ENCODE results near the gene FAM241A.
"Not testable (repeated sequence)": the region's sequence is repeated elsewhere in the genome, so short reads cannot be mapped to it uniquely, and the experiment has no call there.

The FAM241A gene

GRCh38 chr4:112145326-112145789 is at the start of gene FAM241A:
Gene FAM241A, plus strand, starts transcription at chr4:112145454. Its CDS starts 127 bp downstream, at chr4:112145581.
- DNase-seq = peak; percentile 82

- no peak for DNase-seq
Observed at GRCh38 chr4:112098841-112099530, 46.3 kb upstream of the FAM241A start.

GRCh38 chr4:112099701-112100297 is 45.5 kb upstream of the FAM241A start:
- peak; percentile 61 for DNase-seq

DNA sequence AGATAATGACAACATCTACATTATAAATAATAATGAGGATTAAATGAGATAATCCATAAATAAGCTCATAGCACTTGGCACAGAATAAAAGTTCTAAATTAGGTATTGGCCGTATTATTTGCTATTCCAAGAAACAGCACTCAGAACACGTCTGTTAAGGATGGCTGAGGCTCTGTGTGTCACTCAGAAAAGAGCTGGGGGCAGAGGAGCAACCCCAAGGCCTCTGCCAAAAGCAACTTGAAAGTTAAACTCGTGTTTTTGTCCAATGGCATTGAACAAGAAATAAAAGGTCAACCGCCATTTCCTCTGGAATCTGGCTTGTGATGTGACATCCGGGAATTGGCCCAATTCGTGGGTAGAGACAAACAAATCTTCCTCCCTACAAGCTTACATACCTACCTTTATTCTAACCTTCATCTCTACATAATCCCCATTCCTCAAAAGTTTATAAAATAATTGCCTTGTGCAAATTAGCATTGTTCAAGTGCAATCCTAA is 42.3 kb upstream of the FAM241A start:
- DNase-seq = no peak

DNA sequence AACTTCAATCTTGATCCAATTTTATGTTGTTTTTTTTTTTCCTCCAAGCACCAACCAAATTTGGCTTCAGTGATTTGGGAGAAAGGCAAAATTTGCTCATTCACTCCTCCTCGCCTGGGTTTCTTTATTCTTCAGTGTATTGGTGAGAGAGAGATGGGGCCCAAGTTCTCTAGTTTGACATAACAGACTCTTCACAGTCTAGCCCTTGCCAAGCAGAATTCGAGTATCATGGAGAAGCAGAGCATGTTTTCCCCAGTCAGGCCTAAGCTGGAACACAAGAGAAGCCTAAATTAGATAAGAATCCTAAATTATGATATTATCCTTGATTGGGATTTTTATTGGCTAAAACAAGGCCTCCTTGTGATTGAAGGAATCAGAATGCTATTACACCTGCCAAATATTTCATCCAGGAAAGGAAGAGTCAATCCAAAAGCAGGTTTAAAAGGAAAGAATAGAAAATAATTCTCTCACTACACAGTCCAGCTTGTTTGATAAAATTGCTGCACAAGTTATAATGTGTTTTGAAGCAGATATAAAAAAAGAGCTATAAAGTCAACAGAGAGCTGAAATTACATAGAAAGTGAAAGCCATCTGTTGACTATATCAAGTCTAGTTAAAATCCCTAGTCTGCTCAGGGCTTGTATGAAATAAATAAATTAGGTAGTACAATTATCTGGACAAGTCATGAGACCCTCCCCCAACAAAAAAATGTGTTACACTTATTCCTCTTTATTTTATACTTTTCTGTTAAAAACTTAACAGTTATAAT is 39.9 kb upstream of the FAM241A start:
- DNase-seq = no peak

GRCh38 chr4:112109360-112110058 is 35.7 kb upstream of the FAM241A start:
- no peak for DNase-seq

GRCh38 chr4:112110059-112110425 is 35.2 kb upstream of the FAM241A start:
- no peak for DNase-seq

- no peak for DNase-seq
Observed at GRCh38 chr4:112111306-112111705, 33.9 kb upstream of the FAM241A start.

GRCh38 chr4:112112095-112112494 is 33.2 kb upstream of the FAM241A start:
- DNase-seq = not testable (repeated sequence)

DNA sequence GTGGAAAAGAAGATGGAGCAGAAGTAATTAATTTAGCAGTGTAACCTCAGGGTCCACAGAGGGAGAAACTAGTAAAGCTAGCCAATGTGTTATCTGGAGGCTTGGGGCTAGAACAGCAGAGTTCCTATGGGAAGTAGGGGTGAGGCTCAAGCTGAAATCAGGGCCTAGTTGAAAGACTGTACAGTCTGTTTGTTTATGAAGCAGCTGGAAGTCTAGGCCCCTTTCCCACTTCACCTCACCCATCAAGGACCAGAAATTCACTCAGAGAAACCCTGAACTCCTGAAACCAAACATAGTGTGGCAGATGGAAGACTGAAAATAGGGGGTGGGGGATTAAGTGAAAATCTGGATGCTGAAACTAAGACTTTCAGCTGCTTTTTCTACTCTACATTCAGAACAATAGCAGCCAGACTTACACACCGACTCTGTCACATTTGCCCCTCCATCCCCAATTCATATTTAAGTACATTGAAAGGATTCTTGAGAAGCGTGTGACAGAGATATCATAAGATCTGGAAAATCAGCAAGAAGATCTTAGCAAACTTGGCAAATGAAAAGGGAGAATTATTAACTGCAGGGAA is 32.6 kb upstream of the FAM241A start:
- no peak for DNase-seq

- no peak for DNase-seq
Observed at GRCh38 chr4:112113864-112114263, 31.4 kb upstream of the FAM241A start.

GRCh38 chr4:112114452-112114851 is 30.8 kb upstream of the FAM241A start:
- no peak for DNase-seq

GRCh38 chr4:112118742-112119352 is 26.4 kb upstream of the FAM241A start:
- DNase-seq = no peak

DNA sequence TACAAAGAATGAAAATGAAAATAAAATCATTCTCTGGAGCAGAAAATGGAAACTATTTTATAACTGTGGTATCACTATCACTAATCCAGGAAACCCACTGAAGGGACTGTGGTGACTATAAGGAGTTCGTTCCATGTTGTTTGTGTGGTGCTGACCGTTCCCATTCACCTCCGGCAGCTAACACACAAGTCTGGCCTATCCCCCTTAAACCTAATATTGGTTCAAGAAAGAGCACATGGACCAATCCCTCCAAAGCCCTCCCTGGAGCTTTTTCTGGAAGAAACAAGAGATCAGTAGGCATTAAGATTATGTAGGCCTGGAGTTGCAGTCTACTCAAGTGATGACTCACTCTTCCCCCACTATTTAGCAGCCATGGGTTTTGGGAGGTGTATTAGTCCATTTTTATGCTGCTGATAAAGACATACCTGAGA is 25.9 kb upstream of the FAM241A start:
- DNase-seq = no peak

GRCh38 chr4:112120021-112120420 is 25.2 kb upstream of the FAM241A start:
- no peak for DNase-seq

- no peak for DNase-seq
Observed at GRCh38 chr4:112125416-112125815, 19.8 kb upstream of the FAM241A start.

GRCh38 chr4:112127048-112127637 is 18.1 kb upstream of the FAM241A start:
- DNase-seq = no peak

- peak; percentile 49 for DNase-seq
Observed at GRCh38 chr4:112127803-112128202, 17.5 kb upstream of the FAM241A start.

DNA sequence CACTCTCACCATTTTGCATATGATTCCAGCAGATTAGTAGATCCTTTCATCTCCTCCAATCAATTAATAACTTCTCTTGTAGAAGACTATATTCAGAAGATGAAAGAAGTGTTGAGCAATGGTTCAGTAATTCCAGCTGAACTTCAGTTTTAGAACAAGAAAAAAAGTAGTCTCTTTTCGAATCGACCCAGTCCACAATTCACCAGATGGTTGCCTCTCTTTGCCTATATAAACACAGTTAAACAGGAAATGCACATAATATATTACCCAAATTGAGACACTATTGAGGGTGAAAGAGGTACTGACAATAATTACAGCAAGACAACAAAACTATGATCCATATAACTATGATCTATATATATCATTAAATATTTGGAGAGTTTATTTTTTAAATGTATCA is 16.8 kb upstream of the FAM241A start:
- no peak for DNase-seq

- no peak for DNase-seq
Observed at GRCh38 chr4:112130906-112131305, 14.3 kb upstream of the FAM241A start.

- no peak for DNase-seq
Observed at GRCh38 chr4:112136551-112136950, 8.7 kb upstream of the FAM241A start.

DNA sequence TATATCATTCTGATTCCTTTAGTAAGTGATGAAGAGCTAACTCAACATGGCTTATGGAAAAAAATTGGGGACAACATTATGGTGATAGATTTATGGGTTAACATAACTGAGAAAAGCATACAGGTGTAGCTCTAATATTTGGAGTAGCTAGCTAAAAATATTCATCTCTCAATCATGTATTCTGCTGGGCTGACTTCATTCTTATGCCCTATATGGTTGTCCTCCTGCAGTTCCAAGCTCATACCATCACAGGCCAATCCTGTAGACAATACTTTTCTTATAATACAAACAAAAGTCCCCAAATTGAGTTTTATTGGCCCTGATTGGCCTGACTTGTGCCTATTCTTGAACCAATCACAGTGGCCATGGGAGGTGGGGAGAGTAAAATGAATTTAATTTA is 6.7 kb upstream of the FAM241A start:
- no peak for DNase-seq
